HG02938 (cell line): Measurements from ENCODE around the gene C15orf39.

ENCODE experiments used
- ATAC-seq: cut with Tn5 transposase; IDR thresholded peaks from one replicate; pipeline ENCODE4 v1.9.1; 2021; ENCODE audit warnings: mild to moderate bottlenecking, moderate library complexity; ENCODE audit not compliant: unreplicated experiment

Gene C15orf39

DNA sequence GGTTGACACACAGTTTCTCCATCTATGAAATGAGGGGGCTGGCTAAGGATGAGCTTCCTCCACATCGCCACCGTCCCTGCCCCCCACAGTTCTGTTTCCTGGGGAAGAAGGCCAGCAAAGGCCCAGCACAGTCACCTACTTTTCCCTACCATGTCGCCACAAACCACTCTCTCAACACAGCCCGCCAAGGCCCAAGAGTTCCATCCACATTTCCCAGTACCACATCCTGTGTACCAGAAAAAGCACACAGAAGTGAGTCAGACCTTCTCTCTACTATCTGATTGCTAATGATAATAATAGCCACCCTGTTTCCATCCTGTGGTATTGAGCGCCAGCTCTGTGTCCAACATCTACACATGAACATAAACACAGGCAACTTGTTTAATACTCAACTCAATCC lies 30.3 kb upstream of the C15orf39 start:
- ATAC-seq = no peak

DNA sequence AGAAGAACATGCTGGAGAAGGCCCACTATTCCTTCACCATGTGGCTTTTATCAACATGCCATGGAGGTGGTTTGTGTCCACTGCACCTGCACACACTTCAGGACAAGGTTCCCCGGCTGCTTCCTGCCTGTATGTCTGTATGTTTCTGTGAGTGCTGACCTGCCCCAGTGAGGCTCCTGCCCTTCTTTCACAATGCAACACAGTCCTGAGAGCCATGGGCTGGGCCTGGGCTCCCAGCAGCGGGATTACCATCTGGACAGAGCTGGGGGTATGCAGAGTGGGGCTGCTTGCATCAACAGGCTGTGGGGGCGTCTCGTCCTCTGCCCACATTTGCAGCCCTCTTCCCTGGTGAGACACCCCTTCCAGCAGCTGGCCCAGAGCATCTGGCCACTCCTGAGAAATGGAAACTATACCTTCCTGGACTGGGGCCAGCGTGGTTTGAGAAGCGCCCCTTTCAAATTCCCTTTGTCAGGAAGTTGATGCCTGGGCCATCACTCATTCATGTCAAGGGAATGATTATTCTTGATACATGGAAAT lies 29.3 kb upstream of the C15orf39 start:
- no peak for ATAC-seq

DNA sequence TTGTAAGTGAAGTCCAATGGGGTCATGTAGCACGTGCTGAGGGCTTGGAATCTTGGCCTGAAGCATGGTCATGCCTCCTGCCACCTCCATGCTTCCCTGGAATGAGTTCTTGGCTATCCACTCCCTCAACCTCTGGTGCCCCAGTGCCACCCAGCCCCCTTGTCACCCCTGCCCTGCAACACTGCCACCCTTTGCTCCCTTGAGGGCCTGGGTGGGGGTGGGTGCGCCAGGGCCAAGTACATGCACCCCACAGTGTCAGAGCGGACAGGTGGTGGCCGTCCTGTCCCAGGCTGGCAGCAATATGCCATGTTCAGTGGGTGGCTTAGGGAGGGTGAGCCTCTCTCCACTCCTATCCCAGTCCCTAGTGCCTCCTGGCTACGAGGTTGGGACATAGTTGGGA lies 27.6 kb upstream of the C15orf39 start:
- ATAC-seq = no peak

DNA sequence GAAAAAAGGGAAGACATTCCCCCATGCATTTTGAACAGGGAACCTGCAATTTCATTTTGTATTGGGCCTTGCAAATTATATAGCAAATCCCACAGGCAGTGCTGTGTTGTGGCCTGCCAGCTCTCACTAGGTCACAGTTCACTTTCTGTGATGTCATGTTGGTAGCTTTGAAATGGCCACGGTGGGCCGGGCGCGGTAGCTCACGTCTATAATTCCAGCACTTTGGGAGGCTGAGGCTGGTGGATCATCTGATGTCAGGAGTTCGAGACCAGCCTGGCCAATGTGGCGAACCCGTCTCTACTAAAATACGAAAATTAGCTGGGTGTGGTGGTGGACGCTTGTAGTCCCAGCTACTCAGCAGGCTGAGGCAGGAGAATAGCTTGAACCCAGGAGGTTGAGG lies 27.0 kb upstream of the C15orf39 start:
- no peak for ATAC-seq

DNA sequence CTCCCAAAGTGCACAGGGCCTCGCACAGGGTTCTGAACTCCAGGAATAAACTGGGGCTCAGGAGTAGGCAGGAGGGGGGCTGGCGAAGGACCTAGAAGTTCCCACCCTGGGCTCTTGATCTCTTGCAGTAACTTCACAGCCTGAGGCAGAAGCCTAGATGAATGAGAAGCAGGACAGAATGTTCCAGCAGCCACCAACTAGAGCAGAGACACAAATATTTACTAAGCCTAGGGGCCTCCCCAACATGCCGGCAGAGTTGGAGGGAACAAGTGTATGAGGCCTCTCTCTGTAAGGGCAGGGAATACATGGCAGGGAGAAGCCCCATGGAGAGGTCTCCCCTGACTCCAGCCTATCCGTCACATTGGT lies 25.3 kb upstream of the C15orf39 start:
- no peak for ATAC-seq

DNA sequence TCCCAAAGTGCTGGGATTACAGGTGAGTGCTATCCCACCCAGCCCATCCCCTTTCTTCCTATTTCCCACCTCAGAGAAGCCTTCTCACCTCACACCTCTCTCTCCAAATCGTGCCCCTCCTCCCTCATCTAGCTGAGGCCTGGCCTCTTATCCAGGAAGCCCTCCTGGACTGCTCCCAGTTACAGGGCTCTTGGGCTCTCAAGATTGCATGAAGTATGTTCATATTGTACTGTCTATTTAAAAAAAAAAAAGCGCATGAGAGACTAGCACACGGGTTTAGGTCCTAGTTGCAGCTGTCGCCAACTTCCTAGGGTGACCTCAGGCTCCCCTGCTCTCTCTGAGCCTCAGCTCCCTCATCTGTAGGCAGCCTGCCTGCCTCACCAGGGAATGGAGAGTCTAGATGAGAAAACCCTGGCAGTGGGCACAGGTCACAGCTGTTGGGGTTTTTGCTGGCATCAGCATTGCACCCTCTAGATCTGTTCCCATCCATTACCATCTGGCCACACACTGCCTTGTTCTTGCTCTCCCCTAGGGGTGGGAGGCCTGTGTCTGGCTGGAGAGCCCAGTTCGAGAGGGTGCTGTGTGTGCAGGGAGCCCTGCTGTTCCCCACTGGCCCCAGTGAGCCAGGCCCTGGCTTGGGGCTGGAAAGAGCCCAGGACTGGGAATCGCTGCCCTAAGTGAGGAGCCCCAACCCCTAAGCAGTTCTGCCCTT lies 24.2 kb upstream of the C15orf39 start:
- ATAC-seq = no peak

DNA sequence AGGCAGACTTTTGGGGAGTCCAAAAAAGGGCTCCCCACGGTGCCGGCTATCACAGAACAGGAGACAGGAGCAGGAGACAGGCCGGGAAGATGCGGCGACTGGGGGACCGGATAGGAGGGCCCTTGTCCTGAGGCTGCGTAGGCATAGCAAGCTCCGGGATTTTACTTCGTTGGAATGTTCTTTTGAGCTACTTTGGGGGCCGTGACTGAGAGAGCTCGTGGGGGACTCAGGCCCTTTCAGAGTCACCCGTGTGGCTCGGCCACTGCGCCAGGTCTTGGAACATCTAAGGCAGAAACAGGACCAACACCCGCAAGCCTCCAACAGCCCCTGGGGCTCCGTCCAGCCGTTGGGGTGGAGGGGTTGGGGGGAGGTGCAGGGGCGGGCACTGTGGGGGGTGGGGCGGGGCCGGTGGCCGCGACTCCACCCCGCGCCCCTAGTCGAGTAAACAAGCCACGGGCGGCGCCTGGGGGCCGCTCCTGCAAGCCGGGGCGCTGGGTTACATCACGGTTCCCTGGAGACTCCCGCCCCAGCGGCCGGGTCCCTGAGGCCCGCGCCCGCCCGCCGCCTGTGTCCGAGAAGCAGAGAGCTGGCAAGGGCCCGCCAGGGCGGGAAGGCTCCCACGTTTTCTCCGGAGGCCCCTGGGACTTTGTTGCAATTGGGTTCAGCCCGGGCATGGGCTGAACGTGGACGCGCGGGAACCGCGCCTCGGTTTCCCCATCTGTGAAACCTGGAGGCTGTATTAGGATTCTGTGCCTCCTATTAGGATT lies 23.3 kb upstream of the C15orf39 start:
- no peak for ATAC-seq

DNA sequence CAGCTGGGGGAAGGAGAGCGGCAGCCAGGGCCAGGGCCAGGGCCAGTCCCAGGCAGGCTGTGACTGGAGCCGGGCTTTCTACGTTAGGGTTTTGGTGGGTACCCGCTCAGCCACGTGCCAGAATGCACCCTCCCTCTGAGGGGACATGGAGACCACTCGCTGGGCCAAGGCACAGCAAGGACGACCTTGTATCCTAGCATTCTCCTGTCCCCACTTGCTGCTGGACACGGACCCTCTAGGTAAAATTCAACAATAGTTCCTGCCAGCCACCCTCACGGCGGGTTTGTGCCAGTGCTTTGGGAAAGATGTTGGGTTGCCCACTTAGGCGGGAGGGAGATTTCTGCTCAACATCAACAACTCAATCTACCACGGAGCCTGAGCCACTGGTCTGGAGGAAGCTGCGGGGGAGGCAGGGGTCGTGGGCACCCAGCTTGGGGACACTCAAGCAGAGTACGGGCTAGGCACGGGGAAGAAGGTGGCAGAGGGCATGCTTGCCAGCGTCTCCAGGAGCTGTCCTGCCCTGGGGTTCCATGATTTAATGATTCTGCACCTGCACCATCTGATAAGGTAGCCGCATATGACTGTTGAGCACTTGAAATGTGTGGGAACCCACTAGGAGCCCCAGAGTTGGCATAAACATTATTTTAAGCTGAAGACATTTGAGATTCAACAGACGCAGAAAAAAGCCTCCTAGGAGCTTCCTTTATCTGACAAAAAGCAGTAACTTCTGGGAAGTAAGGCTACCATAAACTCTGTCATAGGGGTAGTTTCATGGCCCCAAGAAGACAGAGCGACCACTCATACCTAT lies 22.5 kb upstream of the C15orf39 start:
- no peak for ATAC-seq

DNA sequence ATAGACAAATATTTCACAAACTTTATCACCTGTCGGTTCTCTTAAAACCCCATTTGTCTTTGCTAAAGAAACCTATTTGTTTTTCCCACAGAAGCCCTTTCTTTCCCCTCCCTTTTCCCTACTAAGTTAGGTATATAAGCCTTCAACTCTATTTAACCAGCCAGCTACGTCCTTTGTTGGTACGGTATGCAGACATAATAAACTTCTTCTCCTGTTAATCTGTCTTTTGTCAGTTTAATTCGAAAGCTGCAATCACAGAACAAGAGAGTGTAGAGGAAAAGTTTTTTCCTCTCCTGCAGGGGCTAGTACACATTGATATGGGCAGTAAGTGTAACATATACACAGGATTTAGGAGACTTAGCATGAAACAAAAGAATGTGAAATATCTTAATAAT lies 21.9 kb upstream of the C15orf39 start:
- no peak for ATAC-seq

DNA sequence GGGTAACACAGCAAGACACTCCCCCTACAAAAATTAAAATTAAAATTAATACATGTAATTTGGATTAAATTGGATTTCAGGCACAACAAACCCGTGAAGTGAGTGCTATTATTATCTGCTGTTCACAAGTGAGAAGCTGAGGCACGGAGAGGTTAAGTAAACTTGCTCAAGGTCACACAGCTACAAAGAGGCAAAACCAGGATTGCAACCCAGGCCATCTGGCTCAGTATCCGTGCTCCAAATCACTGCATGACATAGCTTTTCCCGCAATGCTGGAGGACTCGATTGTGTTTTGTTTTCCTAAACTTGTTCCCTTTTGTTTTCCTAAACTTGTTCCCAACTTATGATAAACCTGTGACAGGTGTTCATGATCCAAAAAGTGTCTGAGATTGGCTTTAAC lies 19.9 kb upstream of the C15orf39 start:
- ATAC-seq = no peak

DNA sequence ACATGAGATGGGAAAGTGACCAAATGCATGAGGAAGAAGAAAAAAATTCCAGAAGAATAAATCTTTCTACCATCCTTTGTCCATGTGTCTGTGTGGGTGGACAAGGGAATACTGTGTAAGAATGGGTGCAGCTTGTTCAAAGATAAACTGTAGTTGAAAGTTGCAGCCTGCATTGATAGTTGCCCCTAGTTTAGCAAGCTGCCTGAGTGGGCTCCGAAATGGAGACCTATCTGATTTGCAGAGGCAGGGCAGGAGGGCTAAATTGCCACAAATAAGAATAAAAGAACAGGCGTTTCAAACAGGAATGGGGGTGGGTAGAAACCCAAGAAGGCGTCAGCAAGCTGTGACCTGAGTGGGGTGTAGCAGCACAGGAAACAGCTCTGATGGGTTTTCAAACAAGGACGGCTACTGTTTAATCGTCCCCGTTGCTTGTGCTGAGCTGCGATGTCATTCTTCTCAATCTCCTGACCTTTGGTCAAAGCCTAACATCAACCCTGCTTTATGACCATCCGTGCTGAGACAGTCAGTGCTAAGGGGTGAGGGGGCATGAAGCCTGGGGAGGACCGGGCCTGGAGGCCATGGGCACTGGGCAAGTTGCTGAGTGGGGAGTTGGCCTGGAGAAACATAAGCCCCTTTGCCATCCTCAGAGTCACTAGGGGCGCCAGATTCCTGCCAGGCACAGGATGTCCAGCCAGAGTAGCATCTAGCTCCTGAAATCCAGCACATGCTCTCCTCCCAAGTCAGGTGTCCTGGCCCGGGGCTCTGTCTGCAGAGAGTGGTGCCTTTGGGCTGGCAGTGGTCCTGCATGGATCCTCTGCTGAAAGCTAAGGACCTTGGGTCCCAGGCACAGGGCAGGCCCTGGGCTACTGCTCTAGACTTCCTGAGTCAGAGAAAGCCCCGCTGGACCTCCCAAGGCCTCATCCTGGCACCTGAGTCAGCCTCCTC lies 19.2 kb upstream of the C15orf39 start:
- ATAC-seq = no peak

DNA sequence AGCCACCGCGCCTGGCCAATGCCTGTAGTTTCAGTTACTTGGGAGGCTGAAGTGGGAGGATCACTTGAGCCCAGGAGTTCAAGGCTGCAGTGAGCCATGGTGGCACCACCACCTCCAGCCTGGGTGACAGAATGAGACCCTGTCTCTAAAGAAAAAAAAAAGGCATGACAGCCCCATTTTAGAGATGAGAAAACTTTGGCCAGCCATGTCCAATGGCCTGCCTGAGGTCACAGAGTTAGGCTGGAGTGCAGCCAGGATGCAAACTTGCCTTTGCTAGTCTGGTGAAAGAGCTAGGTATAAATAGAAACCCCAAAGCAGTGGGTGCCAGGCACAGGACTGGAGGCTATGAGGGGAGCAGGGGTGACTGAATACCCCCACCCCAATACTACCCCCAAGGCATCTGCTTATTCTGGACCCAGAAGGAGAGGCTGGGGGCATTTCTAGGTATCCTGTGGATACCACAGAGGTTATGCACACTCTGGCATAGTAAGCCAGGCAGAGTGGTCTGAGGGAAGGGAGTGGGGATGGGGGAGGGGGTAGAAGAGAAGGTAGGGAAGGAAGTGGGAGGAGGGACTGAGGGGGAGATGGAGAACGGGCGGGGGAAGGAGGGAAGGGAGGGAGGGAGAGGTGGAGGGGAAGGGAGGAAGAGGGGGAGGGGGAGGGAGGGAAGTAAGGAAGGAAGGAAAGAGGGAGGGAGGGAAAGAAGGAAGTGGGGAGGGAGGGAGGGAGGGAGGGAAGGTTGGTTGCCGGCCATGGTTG lies 16.2 kb upstream of the C15orf39 start:
- no peak for ATAC-seq

DNA sequence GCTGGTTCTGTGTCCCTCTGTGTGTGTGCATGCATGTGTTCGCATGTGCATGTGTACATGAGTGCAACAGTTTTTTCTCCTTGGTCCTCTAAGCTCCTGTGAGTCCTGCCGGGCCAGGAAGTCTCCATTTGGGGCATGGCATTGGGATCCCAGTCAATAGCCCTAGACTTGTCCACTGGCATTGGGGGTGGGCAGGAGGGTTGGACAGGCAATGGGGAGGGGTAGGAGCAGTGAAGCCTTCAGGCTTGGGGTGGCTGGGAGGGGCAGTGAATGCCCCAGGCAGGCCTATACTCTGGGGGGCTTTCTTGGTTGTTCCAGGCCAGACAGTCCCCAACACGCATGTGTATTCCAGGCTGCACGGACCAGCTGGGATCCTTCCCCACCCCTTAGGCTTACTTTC lies 15.6 kb upstream of the C15orf39 start:
- no peak for ATAC-seq

DNA sequence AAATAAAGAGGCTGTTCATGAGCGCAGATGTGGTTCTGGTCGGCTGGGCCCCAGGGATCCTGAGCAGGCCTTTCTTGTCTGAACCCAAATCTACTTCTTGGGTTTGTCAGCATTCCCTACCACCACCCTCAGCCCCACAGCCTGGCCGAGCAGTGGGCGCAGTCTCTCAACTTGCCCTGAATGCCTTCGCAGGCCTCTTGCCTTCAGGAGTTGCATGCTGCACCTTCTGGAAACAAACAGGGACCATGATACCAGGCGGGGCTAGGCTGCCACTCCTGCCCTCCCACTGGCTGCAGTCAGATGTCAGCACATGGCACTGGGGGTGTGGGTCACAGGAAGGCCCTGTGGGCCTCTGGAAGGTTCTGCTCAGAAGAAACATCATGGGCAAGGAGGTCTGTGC lies 13.2 kb upstream of the C15orf39 start:
- no peak for ATAC-seq

DNA sequence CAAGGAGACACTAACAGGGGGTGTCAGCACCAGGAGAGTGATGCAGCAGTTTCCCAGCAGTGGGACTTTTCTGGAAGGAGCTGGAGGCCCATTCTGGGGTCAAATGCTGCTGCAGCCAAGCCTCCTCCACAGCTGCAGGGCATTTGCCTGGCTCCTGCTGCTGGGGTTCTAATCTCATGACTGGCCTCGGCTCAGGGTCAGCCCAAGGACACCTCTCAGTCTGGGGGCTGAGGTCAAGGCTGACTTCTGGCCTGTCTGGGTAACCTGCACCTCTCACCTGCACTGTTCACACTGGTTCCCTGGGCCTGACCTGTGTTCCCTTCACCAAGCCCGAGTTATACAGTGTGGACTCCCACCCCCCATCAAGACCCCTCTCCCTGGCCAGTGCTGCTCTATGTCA lies 10.4 kb upstream of the C15orf39 start:
- ATAC-seq = no peak

DNA sequence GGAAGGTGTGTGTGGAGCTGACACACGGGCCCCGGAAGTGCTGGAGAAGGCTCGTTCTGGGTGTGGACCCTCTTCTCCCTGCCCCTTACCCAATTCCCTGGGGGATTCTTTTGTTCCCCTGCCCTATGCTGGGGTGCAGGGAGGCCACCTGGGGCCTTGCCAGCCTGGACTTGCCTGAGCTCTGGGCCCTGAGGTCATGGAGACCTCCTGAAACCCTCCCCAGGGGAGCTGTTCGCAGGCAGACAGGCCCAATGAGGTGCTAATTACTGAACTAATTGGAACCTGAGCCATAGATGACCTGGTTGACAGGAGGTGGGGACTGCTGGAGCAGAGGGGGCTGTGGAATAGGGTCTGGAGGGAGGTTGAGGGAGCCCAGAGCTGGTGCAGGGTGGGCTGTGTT lies 9.4 kb upstream of the C15orf39 start:
- ATAC-seq = no peak

DNA sequence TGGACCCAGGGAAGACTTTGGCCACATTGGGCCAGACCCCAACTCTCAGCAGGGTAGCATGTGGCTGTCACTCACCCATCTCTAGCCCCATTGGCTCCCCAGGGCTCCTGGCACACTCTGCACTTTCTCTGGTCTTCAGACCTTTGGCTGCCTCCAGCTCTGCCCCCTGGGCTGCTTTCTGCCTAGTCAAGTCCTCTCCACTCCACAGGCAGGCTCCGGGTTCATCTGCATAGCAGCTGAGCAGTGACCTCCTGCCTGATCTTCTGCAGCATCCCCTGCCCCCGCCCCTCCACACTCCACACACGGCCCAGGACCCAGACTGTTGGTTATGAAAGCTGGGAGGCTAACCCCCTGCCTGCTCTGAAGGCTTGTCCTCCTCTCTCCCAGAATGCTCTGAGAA lies 8.4 kb upstream of the C15orf39 start:
- no peak for ATAC-seq

DNA sequence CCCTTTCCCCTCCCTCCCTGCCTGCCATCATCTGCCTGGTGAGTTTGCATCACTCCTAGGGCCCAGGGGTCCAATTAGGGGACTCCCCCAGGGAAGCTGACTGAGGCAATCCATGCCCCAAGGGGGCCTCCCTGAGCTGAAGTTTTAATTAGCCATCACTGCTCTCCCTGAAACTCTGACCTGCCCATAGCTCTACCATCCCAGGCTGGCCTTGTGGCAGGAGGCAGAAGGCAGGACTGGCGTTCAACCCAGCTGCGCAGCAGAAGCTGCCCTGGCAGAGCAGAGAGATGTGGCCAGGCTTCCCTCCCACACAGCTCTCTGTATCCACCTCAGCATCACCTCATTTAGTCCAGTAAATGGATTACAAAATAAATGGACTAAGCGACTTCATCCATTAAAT lies 7.7 kb upstream of the C15orf39 start:
- no peak for ATAC-seq

DNA sequence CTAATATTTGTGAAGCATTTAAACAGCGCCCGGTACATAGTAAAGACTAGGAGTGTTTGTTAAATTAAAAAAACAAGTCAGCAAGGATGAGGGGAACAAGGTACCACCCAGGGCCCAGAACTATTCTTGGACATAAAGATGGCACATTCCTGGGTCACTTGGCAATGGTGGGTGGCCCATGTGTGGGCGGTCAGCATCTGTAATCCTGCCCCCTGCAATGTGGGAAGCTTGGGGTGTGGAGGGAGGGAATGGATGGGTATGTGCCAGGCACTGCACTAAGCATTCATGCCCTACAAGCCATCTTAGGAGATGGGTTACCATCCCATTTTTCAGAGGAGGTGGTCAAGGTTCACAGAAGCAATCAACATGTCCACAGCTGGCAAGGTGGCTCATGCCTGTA lies 7.3 kb upstream of the C15orf39 start:
- no peak for ATAC-seq
